ENCODE measurements around the gene TRMO. TPM values are rescaled to one million over a fixed set of nuclear protein-coding genes. Genes with fewer than 3 reads are reported as not detected.

TRMO gene
- total and polyA plus RNA-seq, 2 of the 8 experiments (the other 6 are each of a cell fraction or from before 2014, with no cell fraction given) = 4.6 to 5.6 TPM

DNA sequence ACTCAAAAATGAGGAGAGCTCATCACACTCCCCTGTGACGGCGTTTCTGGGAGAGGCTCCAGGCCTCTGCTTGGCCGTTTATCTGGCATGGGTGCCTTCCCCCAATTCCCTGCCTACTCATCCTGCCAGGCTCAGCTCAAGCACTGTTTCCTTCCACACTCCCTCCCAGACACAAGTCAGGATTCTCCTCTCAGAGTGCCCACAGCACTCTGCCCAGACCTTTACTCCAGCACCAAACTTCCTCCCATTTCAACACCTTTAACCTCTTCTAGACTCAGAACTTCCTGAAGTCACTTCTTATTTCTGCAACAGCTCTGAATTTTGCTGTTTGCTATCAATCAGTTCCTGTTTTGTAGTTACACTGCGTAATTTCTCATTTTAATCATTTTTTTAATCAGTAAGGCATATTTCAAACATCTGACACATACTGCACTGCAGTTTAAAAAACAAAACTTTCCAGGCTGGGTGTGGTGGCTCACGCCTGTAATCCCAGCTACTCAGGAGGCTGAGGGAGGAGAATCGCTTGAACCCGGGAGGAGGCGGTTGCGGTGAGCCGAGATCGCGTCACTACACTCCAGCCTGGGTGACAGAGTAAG is 16.0 kb downstream of the TRMO start:
- Histone ChIP-seq H2BK20ac (ENCODE audit: low read length) (no peak overlapping the region), H3K4ac (replicated peaks; ENCODE audit: insufficient read length, low read depth, low read length) (no peak overlapping the region), H3K9me3 (ENCODE audit: insufficient read depth in 2 of 2, low read depth in 1 of 2, low read length in 1 of 2) (no peaks in the 10 kb centered on the region), H2BK120ac (replicated peaks; ENCODE audit: low read depth, low read length) (no peak overlapping the region), H3K27me3 (replicated peaks in 1 of 4; ENCODE audit: control insufficient read depth in 3 of 4, extremely low read depth in 1 of 4, insufficient read depth in 3 of 4, low read length in 3 of 4) (no peaks in the 10 kb centered on the region), H4K5ac (ENCODE audit: insufficient read length, low read depth, low read length) (no peak overlapping the region), H3K14ac (ENCODE audit: insufficient read length) (no peak overlapping the region), H2AK5ac (ENCODE audit: low read depth, low read length) (no peak overlapping the region), H4K91ac (replicated peaks; ENCODE audit: insufficient read length, low read length) (no peak overlapping the region), H3K9ac (replicated peaks in 1 of 4; ENCODE audit: extremely low read depth in 1 of 4, low read depth in 3 of 4, low read length in 3 of 4) (no peak overlapping the region), H2BK15ac (ENCODE audit: low read length) (no peak overlapping the region), H3K79me2 (ENCODE audit: control insufficient read depth in 1 of 2, insufficient read depth in 2 of 2, low read length in 2 of 2) (no peaks in the 10 kb centered on the region), H2AFZ (ENCODE audit: low read length) (no peak overlapping the region), H3K18ac (ENCODE audit: extremely low read depth, low read length) (no peak overlapping the region), H3K4me3 (ENCODE audit: extremely low read depth in 1 of 4, insufficient read depth in 2 of 4, low read depth in 3 of 4, low read length in 4 of 4) (no peak overlapping the region), H3K23ac (ENCODE audit: insufficient read length) (no peak overlapping the region), H3K36me3 (ENCODE audit: control insufficient read depth in 2 of 4, insufficient read depth in 4 of 4, low read length in 3 of 4) (peaks cover 0 to 4% (median 1%) of the 10 kb centered on the region in 4 experiments; a peak in 3 of 8 replicates), H3K27ac (ENCODE audit: low read depth, low read length) (no peak overlapping the region), H3K23me2 (ENCODE audit: low read depth, low read length) (no peaks in the 10 kb centered on the region), H4K20me1 (replicated peaks in 1 of 2; ENCODE audit: control insufficient read depth in 1 of 2, insufficient read depth in 2 of 2, low read length in 2 of 2) (peaks cover 0 to 3% of the 10 kb centered on the region in 2 experiments), H2BK12ac (ENCODE audit: low read depth, low read length) (no peak overlapping the region), H2BK5ac (ENCODE audit: low read depth, low read length) (no peak overlapping the region), H3K56ac (replicated peaks; ENCODE audit: insufficient read length, low read depth, low read length) (no peak overlapping the region), H3K4me2 (ENCODE audit: insufficient read depth in 1 of 2, low read depth in 2 of 2, low read length in 2 of 2) (no peak overlapping the region), H3K79me1 (ENCODE audit: low read depth, low read length) (peaks cover 3% of the 10 kb centered on the region; the same call in 1 of the 2 replicates), H4K8ac (ENCODE audit: extremely low read depth, insufficient read depth, low read length) (no peak overlapping the region), H3K4me1 (replicated peaks in 1 of 4; ENCODE audit: control insufficient read depth in 3 of 4, insufficient read depth in 4 of 4, low read length in 3 of 4) (no peaks in the 10 kb centered on the region)
- DNase-seq (ENCODE audit: low read depth in 1 of 2, low spot score in 2 of 2) (no peak), FAIRE-seq (no peak)
- ChIA-PET CTCF (ENCODE audit: partially characterized antibody) (interaction anchor here (0.6 to 1.3 kb wide), 7 partner anchors 8 to 359 kb away, joined by 3 to 6 read pairs (median 4); no protein-coding TSS in a partner anchor), POLR2A (ENCODE audit: partially characterized antibody) (interaction anchor here (0.6 kb wide), 2 partner anchors 50 to 60 kb away, joined by 3 to 5 read pairs; no protein-coding TSS in a partner anchor)
- WGBS, 2 experiments (ENCODE audit: extremely low coverage in 1 of 2, insufficient coverage in 1 of 2, insufficient read length in 1 of 2, insufficient replicate concordance in 2 of 2, low coverage in 1 of 2, low lambda C conversion rate in 2 of 2, missing lambda C conversion rate in 1 of 2) = 90% methylated on average over 12 of the region's 12 CpGs; no CpG with 5 or more reads in 1 of the 2 experiments
- TF ChIP-seq SIX5 (IDR thresholded peaks at IDR 0.05; ENCODE audit: low read depth, low read length) = no peak

All from H1 (cell line).